HT-29 (cell line): Measurements from ENCODE around the gene CUBN. TPM values are rescaled to one million over a fixed set of nuclear protein-coding genes. Genes with fewer than 3 reads are reported as not detected.

Source experiments
- DNase-seq: peaks from one replicate; pipeline ENCODE4 v3.0.0-alpha.2; 2015; ENCODE audit warnings: low spot score
- total RNA-seq: library from RNA; depleted of rRNA; stranded (reverse); fragments of >200 nt; shearing (Covaris generic); gene quantifications from 2 replicates; pipeline ENCODE4 v1.2.3, GENCODE V29; 2014

The CUBN gene
- total RNA-seq, 1 experiment from 2014 or later, result not detected

DNA sequence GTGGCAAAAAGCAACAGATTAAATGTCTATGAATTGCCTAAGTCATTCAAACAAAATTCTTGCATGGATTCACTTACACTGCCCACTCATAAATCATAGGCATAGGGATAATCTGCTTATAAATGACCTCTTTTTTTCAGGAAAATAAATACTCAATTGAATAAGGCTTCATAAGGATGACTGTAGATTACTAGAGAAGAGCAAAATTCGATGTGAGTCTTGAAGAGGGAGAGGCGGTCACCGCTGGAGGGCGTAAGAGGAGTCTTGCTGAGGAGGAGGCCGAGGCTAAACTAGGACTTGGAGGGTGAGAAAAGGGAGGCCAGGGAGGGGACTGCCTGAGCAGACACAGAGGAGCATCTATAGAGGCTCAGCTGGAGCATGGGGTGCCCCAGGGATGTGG lies 177.0 kb downstream of the CUBN start:
- no peak for DNase-seq

DNA sequence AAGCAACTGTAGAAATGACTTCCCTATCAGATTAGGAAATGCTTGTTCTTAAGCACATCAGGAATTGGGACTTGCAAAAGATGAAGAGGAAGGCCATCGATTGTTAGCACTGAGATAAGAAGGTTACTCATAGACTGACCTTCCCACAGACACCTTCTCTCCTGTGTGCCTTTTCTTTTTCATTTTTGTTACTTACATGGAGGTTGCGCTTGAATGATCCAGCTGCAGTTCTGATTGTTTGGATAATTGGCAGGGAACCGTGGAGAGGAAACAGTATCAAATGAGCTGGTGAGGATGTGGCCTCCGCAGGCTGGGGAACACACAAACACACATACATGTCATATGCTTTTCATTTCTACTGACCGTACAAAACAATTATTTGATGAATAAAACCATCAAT lies 177.5 kb downstream of the CUBN start:
- DNase-seq, result no peak

DNA sequence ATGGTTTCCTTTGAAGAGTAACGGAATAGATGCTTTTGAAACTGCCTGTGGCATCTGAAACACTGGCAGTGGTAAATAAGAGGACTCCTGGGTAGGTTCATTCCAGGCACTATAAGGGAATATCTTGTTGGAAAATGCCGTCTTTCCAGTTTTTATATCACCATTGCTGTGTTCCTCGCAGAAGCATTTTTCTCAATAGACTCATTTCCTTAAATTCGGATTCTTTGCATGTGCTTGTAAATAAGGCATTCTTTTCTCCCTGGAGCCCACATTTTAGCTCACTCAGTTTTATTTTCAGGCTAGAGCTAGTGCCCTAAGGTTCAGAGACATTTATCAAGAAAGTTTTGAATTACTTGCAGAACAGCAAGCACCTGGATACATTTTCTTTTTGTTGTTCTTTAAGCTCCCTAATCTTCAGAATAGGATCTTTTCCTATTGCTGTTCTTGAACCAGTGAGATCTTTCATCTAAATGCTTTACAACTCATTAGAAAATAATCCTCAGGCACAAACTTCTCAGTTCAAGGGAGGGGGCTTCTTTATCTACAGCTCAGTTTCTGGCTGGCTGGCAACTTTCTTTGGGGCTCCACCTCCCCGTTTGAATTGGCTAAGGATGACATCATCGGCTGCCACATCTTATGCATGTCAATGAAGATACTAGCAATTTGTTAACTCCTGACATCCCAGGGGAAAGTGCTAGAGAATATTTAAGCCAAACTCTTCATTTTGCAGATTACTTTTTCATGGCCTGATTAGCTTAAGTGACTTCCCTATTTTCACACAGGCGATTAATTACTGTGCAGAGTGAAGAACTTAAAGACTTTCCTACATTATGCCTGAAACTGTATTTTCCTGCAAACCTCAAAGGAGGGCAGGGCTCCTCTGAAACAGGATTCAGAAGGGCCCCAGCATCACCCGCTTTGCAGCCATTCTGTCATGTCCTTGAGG lies 178.7 kb downstream of the CUBN start:
- no peak for DNase-seq

DNA sequence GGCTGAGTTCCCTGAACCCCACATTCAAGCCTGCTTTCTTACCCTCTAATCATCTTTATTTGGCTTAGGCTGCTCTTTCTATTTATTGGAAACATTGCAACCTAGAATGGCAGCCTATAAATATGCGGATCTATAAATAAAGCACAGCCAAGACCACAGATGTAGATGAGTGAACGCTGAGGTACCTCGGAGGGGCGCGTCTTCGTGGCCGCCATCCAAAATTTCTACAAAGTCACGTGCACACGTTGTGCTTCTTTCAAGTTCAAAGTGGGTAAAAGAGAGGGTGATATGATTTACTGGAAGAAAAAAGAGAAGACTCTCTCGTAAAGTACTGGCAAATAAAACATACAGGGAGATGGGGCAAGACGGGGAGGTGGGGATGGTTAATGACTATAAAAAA lies 179.8 kb downstream of the CUBN start:
- DNase-seq, result no peak

DNA sequence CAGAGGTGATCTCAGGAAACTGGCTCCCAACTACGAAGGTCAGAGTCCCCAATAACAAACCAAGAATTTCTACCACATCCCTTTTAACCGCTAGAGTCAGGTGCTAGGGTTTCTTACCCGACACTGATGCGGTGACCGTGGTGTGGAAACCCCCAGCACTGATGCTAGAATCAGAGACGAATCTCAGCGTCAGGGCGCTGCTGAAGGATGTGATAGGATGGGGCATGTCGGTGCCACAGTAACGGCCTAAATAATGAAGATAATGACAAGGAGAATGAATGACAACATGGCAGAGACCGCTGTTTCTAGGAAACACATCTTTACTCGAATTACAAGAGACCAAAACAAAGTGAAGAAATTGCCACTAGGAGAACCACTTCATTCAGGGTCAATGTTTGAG lies 181.2 kb downstream of the CUBN start:
- DNase-seq, result no peak

DNA sequence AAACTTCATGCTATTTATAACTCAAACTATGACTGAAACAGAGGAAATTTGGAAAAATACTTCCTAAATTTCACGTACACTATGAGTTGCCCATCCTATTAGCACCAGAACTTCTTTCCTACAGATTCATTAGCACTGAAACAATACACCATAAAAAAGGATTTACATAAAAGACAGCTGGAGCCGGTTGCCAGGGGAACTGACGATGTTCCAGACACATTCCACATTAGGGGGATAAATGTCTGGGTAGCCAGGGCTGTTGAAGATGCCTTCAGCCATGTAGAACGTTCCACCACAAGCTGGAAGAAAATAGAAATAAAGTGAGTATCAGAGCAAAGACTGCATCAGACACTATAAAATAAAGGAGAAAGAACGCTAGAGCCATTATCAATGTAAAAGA lies 182.5 kb downstream of the CUBN start:
- no peak for DNase-seq

DNA sequence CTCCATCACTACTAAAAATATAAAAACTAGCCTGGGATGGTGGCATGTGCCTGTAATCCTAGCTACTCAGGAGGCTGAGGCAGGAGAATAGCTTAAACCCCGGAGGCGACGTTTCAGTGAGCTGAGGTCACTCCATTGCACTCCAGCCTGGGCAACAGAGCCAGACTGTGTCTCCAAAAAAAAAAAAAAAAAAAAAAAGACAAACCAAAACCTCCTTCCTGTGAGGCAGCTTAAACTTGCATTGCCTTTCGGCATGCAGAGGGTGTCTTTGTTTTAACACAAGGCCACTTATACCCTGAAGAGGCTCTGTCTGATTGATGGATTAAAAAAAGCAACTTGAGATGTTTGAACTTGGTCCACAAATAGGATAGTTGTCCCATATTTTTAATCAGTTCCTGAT lies 184.0 kb downstream of the CUBN start:
- DNase-seq, result no peak

DNA sequence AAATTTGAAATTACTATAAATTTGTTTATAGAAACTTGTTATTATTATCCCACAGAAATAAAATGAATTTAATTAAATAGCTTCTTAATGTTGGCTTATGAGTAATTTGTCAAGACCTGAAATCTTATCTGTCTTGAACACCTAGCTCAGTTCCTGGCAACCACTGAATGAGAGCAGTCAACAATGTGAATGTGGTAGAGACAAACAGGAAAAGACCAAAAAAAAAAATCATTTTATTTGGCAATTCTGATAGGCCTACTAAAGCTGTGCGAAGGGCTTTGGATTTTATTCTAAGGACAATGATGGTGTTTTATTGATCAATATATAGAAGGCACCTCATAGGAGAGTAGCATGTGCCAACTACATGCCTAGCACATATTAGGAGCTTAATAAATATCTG lies 184.6 kb downstream of the CUBN start:
- no peak for DNase-seq

DNA sequence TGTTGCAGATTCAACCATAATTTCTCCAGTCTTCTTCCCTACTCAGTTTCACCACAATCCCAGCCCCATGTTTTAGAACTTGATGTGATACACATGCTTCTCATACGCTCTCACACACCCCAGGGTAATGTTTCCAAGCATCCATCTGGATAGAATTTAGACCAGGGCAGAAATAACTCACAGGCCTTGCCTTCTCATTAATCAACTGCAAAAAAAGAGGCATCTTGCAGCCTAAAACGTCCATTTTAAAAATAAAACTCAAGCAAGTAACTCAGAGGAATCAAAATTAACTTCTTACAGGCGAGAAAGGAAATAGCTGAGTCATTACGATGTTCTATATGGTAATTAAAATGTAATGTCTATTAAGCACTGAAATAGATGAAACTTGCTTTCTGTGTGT lies 185.2 kb downstream of the CUBN start:
- DNase-seq, result no peak

DNA sequence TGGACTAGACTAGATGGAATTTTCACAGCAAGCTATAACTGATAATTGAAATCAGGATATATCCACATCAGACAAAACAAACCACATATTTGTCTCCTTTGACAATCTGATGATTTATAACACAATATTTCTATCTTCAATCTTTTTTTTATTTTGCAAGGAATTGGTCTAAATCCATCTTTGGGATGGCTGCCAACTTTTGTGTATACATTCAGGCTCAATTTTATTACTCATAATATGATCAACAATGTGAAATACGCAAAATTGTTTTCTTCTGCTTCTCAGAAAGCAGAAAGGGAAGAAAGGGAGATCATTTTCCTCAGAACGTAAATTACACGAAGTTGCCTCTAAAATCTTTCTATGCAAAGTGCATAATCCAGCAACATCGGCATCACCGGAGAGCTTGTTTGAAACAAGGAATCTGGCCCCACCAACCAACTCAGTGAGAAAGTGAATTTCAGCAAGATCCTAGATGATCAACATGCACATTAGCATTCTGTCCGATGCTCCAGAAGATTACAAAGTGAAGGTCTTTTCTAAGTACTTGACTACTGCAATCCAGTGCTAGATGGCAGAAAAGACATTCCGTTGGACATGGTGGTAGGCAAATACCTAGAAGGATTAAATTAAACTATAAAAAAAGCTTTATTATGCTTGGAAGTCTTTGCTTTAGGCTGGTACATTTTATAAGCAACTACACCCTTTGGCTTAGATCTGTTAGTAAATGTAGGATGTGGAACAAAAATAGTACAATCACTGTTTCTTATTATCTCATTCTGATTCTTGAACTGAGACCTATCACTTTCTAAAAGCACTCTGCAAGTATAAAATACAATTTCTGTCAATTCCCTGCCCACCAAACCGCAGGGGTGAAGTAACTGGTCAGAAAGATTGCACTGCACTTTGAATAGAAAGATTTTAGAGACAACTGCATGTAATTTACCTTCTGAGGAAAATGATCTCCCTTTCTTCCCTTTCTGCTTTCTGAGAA lies 186.0 kb downstream of the CUBN start:
- no peak for DNase-seq

DNA sequence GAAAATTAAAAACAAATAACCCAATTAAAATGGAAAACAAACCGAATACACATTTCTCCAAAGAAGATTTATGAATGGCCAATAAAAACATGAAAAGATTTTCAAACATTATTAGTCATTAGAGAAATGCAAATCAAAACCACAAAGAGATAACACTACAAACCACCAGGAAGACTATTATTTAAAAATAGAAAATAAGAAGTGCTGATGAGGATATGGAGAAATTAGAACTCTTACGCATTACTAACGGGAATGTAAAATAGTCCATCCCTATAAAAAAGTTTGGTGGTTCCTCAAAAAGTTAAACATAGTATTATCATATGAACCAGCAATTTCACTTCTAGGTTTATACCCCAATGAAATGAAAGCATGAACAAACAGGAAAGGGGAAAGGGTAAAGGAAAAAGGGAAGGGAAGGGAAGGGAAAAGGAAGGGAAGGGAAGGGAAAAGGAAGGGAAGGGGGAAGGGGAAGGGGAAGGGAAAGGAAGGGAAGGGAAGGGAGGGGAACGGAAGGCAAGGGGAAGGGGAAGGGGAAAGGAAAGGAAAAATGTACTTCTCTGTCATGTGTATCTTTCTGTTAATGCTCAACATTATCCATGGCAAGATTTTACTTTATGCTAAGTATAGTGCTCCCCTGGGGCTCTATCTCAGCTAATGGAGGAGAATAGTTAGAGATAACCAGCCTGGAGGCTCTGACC lies 187.1 kb downstream of the CUBN start:
- DNase-seq, result no peak

DNA sequence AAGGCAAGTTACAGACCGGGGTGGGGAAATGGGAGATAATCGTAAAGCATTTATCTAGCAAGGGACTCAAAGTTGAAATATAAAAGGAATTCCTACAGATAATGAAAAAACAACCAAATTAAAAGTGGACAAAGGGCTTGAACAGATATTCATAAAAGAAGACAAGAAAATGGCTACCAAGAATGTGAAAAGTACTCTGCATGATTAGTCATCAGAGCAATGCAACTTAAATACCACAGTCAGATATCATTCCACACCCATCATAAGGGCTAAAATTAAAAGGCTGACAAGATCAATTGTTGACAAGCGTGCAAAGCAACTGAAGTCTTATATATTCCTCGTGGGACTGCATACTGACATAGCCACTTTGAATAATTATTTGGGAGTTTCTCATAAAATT lies 187.7 kb downstream of the CUBN start:
- DNase-seq, result no peak

DNA sequence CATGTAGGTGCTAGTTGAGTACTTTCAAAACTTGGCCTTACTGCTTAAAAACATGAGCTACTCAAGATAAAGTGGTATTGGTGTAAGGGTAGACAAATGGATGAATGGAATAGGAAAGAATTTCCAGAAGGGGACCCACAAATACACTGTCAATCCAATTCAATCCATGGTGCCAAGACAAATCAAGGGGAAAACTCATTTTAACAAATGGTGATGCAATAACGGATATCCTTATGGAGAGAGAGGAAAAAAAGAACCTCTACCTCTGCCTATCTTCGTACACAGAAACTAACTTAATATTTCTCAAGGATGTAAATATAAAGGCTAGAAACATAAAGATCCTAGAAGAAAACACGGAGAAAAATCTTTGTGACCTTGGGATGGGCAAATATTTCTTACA lies 188.5 kb downstream of the CUBN start:
- no peak for DNase-seq

DNA sequence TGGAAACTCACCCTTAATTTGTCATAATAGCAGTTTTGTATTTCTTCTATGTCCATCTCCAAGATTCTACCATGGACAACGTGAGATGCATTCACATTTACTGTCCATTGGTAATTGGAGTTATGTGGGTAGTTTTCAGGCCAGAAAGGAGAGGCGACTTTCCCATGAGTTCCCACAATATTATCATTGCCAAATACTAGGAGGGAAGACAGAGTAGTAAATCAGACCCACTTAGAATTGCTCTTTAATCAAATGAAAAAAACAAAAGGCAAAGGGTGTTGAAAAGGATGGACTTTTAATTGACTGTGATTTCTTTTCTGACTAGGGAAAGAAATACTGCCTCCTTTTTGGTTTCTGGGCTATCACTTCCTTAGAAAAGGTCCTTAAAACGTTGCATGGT lies 190.7 kb downstream of the CUBN start:
- no peak for DNase-seq

DNA sequence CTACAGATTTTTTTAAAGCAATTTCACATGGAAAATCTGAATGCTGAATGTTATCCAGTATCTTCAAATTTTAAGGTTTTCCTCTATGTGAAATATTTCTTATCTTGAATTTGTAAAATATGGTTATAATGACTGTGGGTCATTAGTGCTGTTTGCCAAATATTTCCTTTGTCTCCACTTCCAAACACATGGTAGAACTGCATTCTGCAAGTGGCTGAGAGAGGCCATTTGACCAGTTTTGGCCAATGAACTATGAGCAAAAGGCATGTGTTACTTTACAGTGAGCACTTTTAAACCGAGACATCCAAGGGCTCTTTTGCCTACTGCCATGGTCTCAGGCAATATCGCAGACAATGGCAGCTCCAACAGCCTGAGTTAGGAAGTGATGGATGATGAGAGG lies 195.2 kb downstream of the CUBN start:
- DNase-seq, result no peak

DNA sequence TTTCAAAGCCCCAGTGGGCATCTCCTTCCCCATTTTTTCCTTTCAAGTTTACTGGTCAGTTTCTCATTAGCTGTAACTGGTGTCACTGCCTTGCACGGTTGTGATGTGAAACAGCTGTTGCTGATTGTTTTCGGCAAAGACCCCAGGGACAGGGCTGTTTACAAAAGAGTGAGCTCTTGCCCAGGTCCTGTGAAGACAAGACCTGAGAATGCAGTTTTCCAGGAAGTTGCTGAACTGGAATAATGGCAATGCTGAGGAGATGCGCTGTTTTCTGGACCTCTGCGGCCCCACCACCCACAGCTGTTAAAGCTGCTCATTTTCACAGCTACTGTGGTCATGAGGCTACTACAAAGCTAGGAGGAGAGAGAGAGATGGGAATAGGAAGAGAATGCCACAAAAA lies 195.8 kb downstream of the CUBN start:
- DNase-seq, result no peak

DNA sequence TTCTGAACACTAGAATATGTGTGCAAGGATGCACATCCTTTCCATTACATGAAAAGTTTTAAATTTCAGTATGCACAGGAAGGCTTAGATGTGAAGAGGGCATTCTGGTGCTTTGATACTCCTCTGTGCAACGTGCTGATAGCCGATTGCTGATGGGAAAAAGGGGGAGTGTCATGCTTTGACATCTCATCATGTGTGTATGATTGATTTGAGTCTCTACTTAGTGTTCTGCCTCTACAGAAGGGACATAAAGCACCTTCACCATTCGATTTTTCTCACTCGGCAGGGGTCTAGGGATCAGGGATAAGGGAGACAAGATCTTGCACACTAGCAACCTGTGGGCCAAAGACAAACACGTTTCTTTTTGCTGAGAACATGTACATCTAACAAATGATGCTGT lies 197.7 kb downstream of the CUBN start:
- no peak for DNase-seq

DNA sequence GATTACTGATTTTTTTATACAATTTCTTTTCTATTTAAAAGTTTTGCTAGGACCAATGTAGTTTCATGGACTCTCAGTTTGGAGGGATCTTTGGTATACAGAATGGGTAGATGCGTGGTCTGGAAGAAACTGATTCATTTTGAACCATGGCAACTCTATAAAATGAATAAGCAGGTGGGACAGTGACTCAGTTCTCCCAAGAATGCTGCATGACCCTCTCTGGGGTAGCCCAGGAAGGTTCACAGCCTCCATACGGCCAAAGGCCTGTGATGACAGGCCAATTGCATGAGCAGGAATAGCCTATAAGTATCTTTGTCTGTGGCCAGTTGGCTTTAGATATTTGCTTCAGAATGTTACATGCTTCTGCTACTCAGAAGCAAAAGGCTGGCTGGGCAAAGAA lies 199.1 kb downstream of the CUBN start:
- no peak for DNase-seq

DNA sequence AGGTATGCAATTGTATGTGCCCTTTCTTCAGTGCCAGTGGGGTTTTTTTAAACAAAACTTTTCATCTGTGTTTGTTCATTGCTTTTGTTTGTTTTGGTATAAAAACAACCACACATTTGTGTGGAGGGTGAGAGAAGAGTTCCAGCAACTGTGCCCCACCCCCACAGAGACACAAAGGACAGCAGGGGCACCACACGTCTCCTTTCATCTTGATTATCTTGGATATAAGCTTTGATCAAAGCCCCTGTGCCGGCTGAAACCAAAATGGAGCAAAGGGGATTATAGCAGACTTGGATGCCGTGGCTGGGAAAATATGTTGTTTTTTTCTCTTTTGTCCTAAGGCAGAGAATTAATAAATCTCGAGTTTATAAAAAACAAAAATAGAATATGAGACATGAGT lies 200.5 kb downstream of the CUBN start:
- DNase-seq, result no peak

DNA sequence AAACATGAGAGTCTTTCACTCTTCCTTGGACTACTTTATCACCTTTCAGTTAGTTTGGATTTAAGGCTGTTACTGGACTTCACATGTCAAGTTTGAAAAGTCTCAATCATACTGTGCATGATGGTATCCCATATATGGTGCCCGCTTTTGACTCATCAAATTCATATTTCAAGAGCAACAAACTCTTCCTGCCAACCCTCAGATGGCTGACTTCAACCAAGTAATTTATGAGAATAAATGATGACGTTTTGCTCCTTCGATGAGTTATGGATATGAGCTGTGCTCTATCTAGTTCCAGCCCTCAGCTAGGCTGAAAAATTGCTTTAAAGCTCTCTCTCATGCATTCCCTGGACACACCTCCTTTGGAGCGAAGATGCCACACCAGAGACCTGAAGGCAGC lies 202.1 kb downstream of the CUBN start:
- DNase-seq, result no peak

DNA sequence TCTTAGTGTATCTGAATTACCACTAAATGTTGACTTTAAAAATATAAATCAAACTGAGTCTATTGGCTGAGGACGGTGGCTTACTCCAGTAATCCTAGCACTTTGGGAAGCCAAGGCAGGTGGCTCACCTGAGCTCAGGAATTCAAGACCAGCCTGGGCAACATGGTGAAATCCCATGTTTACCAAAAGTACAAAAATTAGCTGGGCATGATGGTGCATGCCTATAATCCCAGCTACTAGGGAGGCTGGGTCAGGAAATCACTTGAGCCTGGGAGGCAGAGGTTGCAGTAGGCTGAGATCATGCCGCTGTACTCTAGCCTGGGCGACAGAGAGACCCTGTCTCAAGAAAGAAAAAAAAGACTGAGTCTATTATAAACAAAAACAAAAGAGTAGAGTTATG lies 205.9 kb downstream of the CUBN start:
- no peak for DNase-seq

DNA sequence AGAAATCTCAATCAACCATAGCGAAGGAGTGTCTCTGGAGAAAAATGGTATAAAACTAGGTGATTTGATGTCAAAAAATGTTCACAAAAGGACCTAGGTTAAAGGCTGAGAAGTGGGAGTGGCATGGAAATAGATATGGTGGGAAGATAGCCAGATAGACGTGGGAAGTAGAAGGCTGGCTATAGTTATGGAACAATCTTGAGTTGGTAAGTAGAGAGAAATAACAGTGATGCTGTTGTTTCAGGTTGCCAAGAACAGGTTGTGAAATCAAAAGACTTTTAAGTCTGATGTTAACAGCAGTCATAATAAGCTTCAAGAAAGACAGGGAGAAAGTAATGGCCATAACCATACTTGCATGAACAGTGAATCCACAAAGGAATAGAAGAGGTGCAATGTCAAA lies 206.3 kb downstream of the CUBN start:
- DNase-seq, result no peak
